ENCODE data around the gene ELMOD3. TPM values are rescaled to one million over a fixed set of nuclear protein-coding genes. Genes with fewer than 3 reads are reported as not detected.

Gene ELMOD3
- total RNA-seq, 4 donors from 2014 or later, result 17.4 to 21.5 (median 18.3) TPM

GRCh38 chr2:85420536-85421259 lies 66.1 kb downstream of the ELMOD3 start:
- Histone ChIP-seq H3K9me3 (no peaks in the 10 kb centered on the region), H3K36me3 (no peaks in the 10 kb centered on the region), H3K27ac (replicated peaks in 1 of 4) (peak overlapping the region; percentile 65 to 96 (median 90)), H3K4me1 (peaks cover 30 to 34% (median 33%) of the 10 kb centered on the region in 4 donors), H3K27me3 (no peaks in the 10 kb centered on the region), H3K4me3 (peak overlapping the region; percentile 20 to 32 (median 24))
- DNase-seq (ENCODE audit: extremely low spot score), result peak; percentile 97
- intact Hi-C loops (cut with DNase I), result loop anchor here (1.0 kb wide), 1 partner anchor 131 kb away; no protein-coding TSS in a partner anchor
- TF ChIP-seq CTCF (IDR thresholded peaks at IDR 0.05), result peak in 2 of 3 experiments; percentile 100
- no peak for TF ChIP-seq EP300 (IDR thresholded peaks at IDR 0.05)
- TF ChIP-seq POLR2AphosphoS5 (IDR thresholded peaks at IDR 0.05), result peak; percentile 63 to 79
- WGBS, result 21% methylated on average over 21 of the region's 22 CpGs

GRCh38 chr2:85421260-85422071 lies 66.9 kb downstream of the ELMOD3 start:
- intact Hi-C loops (cut with DNase I), result no loop called here
- Histone ChIP-seq H3K36me3 (no peaks in the 10 kb centered on the region), H3K27me3 (no peaks in the 10 kb centered on the region), H3K4me1 (peaks cover 30 to 34% (median 33%) of the 10 kb centered on the region in 4 donors), H3K4me3 (no peak overlapping the region), H3K27ac (replicated peaks in 1 of 4) (peak overlapping the region; percentile 65 to 96 (median 76)), H3K9me3 (no peaks in the 10 kb centered on the region)
- no peak for DNase-seq (ENCODE audit: extremely low spot score)
- TF ChIP-seq CTCF (IDR thresholded peaks at IDR 0.05), result no peak
- no peak for TF ChIP-seq POLR2AphosphoS5 (IDR thresholded peaks at IDR 0.05)
- no peak for TF ChIP-seq POLR2A (IDR thresholded peaks at IDR 0.05; ENCODE audit: low read depth)
- WGBS, result 80% methylated on average over 13 of the region's 13 CpGs

- no peak overlapping the region for H3K27ac ChIP-seq (replicated peaks in 1 of 4)
- 95% methylated on average over 2 of the region's 2 CpGs for WGBS
- H3K9me3 ChIP-seq, result no peaks in the 10 kb centered on the region
- DNase-seq (ENCODE audit: extremely low spot score), result no peak
- no peaks in the 10 kb centered on the region for H3K36me3 ChIP-seq
- peaks cover 30 to 34% (median 33%) of the 10 kb centered on the region in 4 donors for H3K4me1 ChIP-seq
- H3K27me3 ChIP-seq, result no peaks in the 10 kb centered on the region
- TF ChIP-seq POLR2AphosphoS5 (IDR thresholded peaks at IDR 0.05) (no peak), POLR2A (IDR thresholded peaks at IDR 0.05; ENCODE audit: low read depth) (no peak), EP300 (IDR thresholded peaks at IDR 0.05) (no peak), CTCF (IDR thresholded peaks at IDR 0.05) (no peak)
- intact Hi-C loops (cut with DNase I), result no loop called here
- H3K4me3 ChIP-seq, result no peak overlapping the region
Measured at GRCh38 chr2:85422072-85422457, 67.5 kb downstream of the ELMOD3 start.

GRCh38 chr2:85423525-85423924 lies 69.0 kb downstream of the ELMOD3 start:
- H3K36me3 ChIP-seq, result no peaks in the 10 kb centered on the region
- H3K9me3 ChIP-seq, result no peaks in the 10 kb centered on the region
- H3K27me3 ChIP-seq, result no peaks in the 10 kb centered on the region
- H3K4me3 ChIP-seq, result no peak overlapping the region
- TF ChIP-seq EP300 (IDR thresholded peaks at IDR 0.05) (no peak), POLR2A (IDR thresholded peaks at IDR 0.05; ENCODE audit: low read depth) (no peak), CTCF (IDR thresholded peaks at IDR 0.05) (no peak), POLR2AphosphoS5 (IDR thresholded peaks at IDR 0.05) (no peak)
- no peak overlapping the region for H3K27ac ChIP-seq (replicated peaks in 1 of 4)
- intact Hi-C loops (cut with DNase I), result no loop called here
- peaks cover 25 to 28% (median 26%) of the 10 kb centered on the region in 4 donors for H3K4me1 ChIP-seq
- DNase-seq (ENCODE audit: extremely low spot score), result no peak
- 66% methylated on average over 3 of the region's 5 CpGs for WGBS
